ENCODE measurements around the gene GALNTL6. TPM values are rescaled to one million over a fixed set of nuclear protein-coding genes. Genes with fewer than 3 reads are reported as not detected.

GALNTL6 gene
- total and polyA plus RNA-seq, 9 of the 15 experiments (the other 6 are each of a cell fraction or from before 2014, with no cell fraction given), result 0.18 to 0.50 (median 0.29) TPM

DNA sequence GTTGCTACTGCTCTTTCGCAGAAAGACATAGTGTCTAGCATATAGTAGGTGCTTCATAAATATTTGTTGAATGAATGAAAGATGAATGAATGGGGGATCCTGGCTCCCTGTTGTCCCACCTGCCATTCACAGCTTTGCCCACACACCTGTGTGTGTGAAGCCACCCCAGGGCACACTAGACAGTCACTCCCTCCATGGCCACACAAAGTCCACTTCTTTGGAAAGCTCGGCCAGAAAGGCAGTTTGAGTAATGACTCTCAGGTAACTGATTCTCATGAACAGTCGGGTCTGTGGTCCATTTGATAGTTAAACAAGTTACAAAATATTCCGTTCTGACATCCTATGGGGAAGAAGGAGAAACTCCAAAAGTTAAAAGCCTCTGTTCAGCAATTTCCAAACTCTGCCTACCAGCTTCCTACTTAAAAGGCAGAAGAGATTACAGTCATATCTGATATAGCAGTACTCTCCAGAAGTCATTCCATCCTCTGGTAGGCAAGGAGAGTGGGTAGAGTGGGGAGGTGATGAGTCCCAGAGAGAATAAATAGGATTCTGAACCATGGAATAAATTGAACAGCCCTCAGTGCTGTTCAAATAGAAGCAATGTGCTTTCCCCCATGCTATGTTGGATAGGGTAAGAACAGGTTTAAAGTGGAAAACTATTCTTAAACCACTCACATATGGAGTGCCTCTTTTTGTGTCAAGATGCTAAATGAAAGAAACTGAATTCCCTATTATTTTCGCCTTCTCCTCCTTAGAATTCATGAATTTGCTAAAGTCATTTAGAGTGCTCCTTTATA, 1150.5 kb downstream of the GALNTL6 start:
- CTCF ChIA-PET (ENCODE audit: low intra/inter-chr PET ratio), result no interaction called here
- H3K4me3 ChIP-seq, result no peak overlapping the region
- WGBS (ENCODE audit: insufficient coverage, low coverage, missing lambda C conversion rate), result 18% methylated on average over 5 of the region's 5 CpGs
- H3K36me3 ChIP-seq (ENCODE audit: control insufficient read depth, insufficient read depth, low read length), result no peaks in the 10 kb centered on the region
- H3K4me2 ChIP-seq (ENCODE audit: insufficient read depth, low read length), result no peak overlapping the region
- in situ Hi-C loops (cut with MboI) (no loop called here), intact Hi-C loops (cut with micrococcal nuclease) (no loop called here)
- H3K9me1 ChIP-seq (ENCODE audit: control insufficient read depth, insufficient read depth, low read length), result no peaks in the 10 kb centered on the region
- no peaks in the 10 kb centered on the region for H4K20me1 ChIP-seq (replicated peaks; ENCODE audit: control insufficient read depth, insufficient read depth, low read length)
- ATAC-seq (no peak), DNase-seq (ENCODE audit: extremely low read depth in 1 of 4, low spot score in 3 of 4) (no peak), FAIRE-seq (no peak)
- POLR2A ChIA-PET, result interaction anchor here (0.6 kb wide), 1 partner anchor 14 kb away, joined by 3 read pairs; no protein-coding TSS in a partner anchor
- TF ChIP-seq ARID2 (IDR thresholded peaks at IDR 0.05) (no peak), ZNF121 (CRISPR knock-in tag; conservative IDR thresholded peaks at IDR 0.05) (no peak), ZNF780A (CRISPR knock-in tag; IDR thresholded peaks at IDR 0.05) (no peak), ZNF717 (CRISPR knock-in tag; IDR thresholded peaks at IDR 0.05) (no peak), GABPB1 (CRISPR knock-in tag; IDR thresholded peaks at IDR 0.05) (no peak), NONO (IDR thresholded peaks at IDR 0.05; ENCODE audit: low read depth in 2 of 2, low read length in 1 of 2) (no peak), FOS (IDR thresholded peaks at IDR 0.05; ENCODE audit: extremely low read depth, insufficient read length) (no peak)
- TF ChIP-seq, protein P1, sequence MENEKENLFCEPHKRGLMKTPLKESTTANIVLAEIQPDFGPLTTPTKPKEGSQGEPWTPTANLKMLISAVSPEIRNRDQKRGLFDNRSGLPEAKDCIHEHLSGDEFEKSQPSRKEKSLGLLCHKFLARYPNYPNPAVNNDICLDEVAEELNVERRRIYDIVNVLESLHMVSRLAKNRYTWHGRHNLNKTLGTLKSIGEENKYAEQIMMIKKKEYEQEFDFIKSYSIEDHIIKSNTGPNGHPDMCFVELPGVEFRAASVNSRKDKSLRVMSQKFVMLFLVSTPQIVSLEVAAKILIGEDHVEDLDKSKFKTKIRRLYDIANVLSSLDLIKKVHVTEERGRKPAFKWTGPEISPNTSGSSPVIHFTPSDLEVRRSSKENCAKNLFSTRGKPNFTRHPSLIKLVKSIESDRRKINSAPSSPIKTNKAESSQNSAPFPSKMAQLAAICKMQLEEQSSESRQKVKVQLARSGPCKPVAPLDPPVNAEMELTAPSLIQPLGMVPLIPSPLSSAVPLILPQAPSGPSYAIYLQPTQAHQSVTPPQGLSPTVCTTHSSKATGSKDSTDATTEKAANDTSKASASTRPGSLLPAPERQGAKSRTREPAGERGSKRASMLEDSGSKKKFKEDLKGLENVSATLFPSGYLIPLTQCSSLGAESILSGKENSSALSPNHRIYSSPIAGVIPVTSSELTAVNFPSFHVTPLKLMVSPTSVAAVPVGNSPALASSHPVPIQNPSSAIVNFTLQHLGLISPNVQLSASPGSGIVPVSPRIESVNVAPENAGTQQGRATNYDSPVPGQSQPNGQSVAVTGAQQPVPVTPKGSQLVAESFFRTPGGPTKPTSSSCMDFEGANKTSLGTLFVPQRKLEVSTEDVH (IDR thresholded peaks at IDR 0.05; ENCODE audit: low read depth, partially characterized antibody), result no peak
- TF ChIP-seq, protein P2, sequence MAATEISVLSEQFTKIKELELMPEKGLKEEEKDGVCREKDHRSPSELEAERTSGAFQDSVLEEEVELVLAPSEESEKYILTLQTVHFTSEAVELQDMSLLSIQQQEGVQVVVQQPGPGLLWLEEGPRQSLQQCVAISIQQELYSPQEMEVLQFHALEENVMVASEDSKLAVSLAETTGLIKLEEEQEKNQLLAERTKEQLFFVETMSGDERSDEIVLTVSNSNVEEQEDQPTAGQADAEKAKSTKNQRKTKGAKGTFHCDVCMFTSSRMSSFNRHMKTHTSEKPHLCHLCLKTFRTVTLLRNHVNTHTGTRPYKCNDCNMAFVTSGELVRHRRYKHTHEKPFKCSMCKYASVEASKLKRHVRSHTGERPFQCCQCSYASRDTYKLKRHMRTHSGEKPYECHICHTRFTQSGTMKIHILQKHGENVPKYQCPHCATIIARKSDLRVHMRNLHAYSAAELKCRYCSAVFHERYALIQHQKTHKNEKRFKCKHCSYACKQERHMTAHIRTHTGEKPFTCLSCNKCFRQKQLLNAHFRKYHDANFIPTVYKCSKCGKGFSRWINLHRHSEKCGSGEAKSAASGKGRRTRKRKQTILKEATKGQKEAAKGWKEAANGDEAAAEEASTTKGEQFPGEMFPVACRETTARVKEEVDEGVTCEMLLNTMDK (IDR thresholded peaks at IDR 0.05; ENCODE audit: borderline replicate concordance, insufficient read depth, low read depth, low read length, poor library complexity, severe bottlenecking), result no peak
- no peak overlapping the region for H3K27ac ChIP-seq (ENCODE audit: extremely low read depth, low read depth, low read length)
- no peaks in the 10 kb centered on the region for H3K9me3 ChIP-seq (replicated peaks; ENCODE audit: control insufficient read depth, insufficient read depth, low read depth, low read length)
- H3K79me2 ChIP-seq (ENCODE audit: control insufficient read depth, insufficient read depth, low read length), result no peaks in the 10 kb centered on the region
- BruUV-seq (replicated peaks), result no TSS peak
- H3K27me3 ChIP-seq (ENCODE audit: control insufficient read depth in 2 of 2, insufficient read depth in 2 of 2, low read length in 2 of 2), result no peaks in the 10 kb centered on the region; a peak in 1 of 5 replicates
- H2AFZ ChIP-seq (ENCODE audit: low read depth, low read length), result no peak overlapping the region
- H3K4me1 ChIP-seq (replicated peaks in 1 of 2; ENCODE audit: control insufficient read depth in 2 of 2, insufficient read depth in 2 of 2, low read length in 2 of 2), result peaks cover 0 to 2% of the 10 kb centered on the region in 2 experiments; a peak in 2 of 5 replicates
- H3K9ac ChIP-seq (ENCODE audit: insufficient read depth in 1 of 2, low read depth in 2 of 2, low read length in 2 of 2), result no peak overlapping the region

All from K562 (cell line).